Right renal pelvis (tissue), 4 donors: ENCODE measurements around the gene HOOK2. TPM values are rescaled to one million over a fixed set of nuclear protein-coding genes. Genes with fewer than 3 reads are reported as not detected.
"Not testable (repeated sequence)": the region's sequence is repeated elsewhere in the genome, so short reads cannot be mapped to it uniquely, and the experiment has no call there.

Source experiments
- DNase-seq, 4 donors: peaks; one replicate each; pipeline ENCODE4 v3.0.0-alpha.2; 2013; ENCODE audit warnings: low read depth in 4 of 4, low spot score in 3 of 4, missing footprints in 1 of 4
- polyA plus RNA-seq, 4 donors: library from polyadenylated mRNA; unstranded; fragments of 120-200 nt; gene quantifications; one replicate each; pipeline ENCODE4 v1.2.1, GENCODE V29; 2013; ENCODE audit not compliant: insufficient read length in 4 of 4

The HOOK2 gene
- polyA plus RNA-seq: 10 to 100 TPM; 39.0 to 61.9 (median 42.5) TPM

- no peak for DNase-seq
These were observed at the start of gene HOOK2 for GRCh38 chr19:12774588-12775555. Gene HOOK2, minus strand, starts transcription at chr19:12775552. Its CDS starts 103 bp downstream, at chr19:12775449.

DNA sequence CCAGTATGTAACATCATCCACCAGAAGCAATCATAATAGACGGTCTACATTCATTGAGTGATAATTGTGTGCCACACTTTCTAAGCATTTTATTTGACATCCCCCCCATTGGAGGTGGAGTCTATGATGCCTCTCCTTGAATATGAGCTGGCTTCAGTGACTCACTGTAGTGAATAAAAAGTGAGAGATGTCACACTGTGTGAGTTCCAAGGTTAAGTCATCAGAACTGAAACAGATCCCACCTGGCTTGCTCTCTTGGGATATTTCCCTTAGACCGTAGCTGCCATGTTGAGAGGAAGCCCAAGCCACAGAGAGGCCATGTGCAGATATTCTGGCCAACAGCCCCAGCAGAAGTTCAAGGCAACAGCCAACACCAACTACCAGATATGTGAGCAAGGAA is 46.4 kb upstream of the HOOK2 start:
- no peak for DNase-seq

DNA sequence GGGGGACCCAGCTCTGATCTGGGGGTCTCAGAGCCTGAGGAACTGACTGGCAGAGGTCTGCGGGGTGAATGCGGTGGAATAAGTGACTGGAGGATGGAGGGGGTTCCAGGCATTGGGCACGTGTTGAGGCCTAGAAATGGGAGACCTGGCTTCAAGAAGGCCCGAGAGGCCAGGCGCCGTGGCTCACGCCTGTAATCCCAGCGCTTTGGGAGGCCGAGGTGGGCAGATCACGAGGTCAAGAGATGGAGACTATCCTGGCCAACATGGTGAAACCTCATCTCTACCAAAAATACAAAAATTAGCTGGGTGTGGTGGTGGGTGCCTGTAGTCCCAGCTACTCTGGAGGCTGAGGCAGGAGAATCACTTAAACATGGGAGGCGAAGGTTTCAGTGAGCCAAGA is 42.5 kb upstream of the HOOK2 start:
- not testable (repeated sequence) for DNase-seq

DNA sequence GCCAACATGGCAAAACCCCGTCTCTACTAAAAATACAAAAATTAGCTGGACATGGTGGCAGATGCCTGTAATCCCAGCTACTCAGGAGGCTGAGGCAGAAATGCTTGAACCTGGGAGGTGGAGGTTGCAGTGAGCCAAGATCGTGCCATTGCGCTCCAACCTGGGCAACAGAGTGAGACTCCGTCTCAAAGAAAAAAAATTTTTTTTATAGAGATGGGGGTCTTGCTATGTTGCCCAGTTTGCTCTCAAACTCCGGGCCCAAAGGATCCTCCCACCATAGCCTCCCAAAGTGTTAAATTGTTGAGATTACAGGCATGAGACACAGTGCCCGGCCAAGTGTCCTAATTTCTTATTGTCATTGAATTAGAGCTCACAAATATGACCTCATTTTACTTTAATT is 41.8 kb upstream of the HOOK2 start:
- not testable (repeated sequence) for DNase-seq

- DNase-seq: no peak
These were observed 39.7 kb upstream of the HOOK2 start for GRCh38 chr19:12815088-12815487.

DNA sequence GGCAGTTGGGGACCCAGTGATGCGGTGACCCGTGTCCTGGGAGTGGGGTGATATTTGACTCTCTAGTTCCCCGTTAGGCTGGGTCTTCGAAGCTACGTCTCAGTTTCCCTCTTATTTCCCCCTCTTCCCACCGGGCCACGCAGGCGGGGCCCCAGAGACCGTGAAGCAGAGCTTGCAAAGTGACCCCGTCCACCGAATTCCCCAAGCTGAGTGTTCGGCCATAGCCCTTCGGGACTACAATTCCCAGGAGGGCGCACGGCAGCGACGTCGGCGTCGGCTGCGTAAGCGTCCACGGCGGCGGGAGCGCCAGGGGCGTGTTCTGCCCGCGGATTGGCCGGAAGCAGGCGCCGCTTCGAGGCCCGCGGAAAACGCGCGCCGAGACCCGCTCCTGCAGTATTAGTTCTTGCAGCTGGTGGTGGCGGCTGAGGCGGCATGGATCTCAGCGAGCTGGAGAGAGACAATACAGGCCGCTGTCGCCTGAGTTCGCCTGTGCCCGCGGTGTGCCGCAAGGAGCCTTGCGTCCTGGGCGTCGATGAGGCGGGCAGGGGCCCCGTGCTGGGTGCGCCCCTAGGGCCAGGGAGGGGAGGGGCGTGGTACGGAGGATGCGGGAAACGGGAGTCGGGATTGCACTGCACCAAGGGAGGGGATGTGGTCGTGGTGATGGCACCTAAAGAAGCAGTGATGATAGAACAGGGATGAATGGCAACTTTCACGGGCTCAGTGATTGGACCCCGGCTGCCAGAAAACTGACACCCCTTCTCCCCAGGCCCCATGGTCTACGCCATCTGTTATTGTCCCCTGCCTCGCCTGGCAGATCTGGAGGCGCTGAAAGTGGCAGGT is 31.1 kb upstream of the HOOK2 start, which contains the start of gene RNASEH2A:
TSS of gene RNASEH2A (plus strand) at position 343 of the 840 bp plus-strand sequence. CDS start at position 433, 90 bp downstream.
- DNase-seq: peak in 1 of 4 donors; percentile 82

- no peak for DNase-seq
These were observed 28.7 kb upstream of the HOOK2 start for GRCh38 chr19:12804051-12804450.

DNA sequence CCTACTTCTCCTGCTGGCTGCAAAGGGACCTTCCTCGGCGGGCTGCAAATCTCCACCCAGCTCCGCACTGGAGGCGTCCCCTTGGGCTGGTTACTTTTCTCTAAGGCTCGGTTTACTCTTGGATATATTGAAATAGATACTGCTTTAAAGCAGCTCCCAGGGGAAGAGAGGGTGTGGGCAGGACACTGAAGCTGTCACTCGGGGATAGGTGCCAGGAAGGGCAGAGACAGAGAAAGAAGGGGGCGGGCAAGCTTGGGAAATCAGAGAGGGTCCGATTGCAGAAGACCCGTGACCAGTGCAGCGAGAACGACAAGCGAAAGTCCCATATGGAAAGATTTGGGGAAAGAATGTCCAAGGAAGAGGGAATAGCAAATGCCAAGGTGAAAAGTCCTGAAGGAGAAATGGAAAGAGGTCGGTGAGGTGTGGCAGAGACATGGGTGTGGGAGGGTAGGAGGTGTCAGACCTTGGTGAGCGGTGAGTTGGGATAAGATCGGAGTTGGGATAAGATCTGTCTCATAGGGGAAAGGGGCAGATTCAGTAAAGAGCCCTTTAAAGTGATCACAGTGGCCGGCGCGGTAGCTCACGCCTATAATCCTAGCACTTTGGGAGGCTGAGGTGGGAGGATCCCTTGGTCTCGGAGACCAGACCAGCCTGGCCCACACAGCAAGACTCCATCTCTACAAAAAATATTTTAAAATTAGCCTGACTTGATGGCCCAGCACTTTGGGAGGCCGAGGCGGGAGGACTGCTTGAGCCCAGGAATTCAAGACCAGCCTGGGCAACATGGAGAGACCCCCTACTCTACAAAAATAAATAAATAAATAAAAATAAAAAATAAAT is 27.1 kb upstream of the HOOK2 start:
- no peak for DNase-seq

DNA sequence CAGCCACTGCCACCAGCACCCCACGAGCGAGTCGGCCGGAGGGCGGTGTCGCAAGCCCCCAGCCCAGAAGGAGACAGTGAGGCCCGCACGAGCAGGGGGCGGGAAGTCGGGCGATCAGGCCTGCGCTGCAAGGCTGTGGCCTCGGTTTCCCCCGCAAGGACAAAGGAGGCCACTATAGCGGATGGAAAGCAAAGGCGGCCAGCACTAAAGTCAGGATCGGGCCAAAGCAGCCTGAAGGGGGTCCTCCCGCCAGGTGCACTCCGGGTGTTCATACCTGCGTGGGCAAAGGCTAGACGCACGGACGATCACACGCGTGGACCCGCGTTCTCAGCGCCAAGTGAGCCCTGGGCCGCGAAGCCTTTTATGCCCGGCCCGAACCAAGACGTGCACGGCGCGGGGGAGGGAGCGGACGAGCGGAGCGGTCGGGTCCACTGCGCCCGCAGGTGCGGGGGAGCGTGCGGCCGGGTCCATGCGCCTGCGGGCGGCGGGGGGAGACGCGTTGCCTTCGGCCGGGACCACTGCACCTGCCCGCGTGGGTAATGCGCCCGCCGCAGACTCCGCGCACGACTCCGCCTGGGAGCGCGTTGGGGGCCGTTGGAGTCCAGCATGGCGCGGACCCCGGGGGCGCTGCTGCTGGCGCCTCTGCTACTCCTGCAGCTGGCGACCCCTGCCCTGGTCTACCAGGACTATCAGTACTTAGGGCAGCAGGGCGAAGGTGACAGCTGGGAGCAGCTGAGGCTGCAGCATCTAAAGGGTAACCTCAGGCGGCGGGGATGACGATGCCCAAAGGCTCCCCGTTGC is 26.3 kb upstream of the HOOK2 start, which contains the start of the genes PRDX2 and THSD8:
TSS of gene PRDX2 (minus strand) at position 335 of the 801 bp plus-strand sequence. CDS start 539 bp downstream, outside the sequence.
TSS of gene THSD8 (plus strand) at position 604 of the 801 bp plus-strand sequence. CDS start at position 607, 3 bp downstream.
- no peak for DNase-seq

DNA sequence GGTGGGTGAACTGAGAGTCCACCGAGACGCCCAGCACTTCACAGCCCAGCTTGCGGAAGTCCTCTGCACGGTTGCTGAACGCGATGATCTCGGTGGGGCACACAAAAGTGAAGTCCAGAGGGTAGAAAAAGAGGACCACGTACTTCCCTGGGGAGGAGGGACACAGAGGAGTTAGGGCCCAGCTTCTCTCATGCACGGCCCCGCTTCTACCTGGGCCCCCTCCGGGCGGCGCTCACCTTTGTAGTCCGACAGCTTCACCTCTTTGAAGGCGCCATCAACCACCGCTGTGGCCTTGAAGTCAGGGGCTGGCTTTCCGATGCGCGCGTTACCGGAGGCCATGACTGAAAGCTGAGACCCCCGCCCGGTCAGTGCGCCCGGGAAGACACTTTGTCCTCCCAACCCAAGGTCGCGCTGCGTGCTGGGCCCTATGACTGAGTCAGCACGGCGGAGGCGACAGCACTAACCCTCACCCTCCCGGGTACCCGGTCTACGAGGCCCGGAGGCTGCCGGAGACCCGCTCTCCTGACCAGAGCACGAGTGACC is 25.6 kb upstream of the HOOK2 start:
- no peak for DNase-seq

GRCh38 chr19:12800466-12800770 is 25.1 kb upstream of the HOOK2 start:
- no peak for DNase-seq

DNA sequence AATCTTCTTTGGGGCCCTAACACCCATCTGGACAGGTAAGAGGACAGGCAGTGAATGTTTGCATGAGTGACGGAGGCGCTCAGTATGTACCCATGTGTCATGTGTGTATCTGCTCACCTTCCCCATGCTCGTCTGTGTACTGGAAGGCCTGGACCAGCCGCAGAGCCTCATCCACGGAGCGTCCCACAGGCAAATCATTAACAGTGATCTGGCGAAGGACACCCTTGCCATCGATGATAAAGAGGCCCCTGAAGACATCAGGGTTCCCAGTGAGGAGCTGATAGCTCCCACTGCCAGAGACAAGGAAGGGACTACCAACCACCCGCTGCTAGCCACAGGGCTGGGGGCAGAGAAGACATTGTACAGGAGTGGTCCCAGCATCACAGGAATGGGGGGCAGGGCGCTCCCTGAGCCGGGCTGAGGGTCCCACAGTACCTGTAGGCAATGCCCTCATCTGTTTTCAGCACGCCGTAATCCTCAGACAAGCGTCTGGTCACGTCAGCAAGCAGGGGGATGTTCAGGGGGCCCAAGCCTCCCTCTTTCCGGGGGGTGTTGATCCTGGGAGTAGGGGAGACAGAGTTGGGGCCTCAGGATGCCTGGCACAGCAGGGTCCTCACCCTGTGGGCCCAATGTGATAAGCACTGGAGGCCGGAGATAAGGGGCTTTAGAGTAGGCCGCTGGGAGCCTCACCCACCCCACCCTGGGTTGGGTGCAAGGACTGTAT is 24.6 kb upstream of the HOOK2 start:
- DNase-seq: no peak

GRCh38 chr19:12797607-12798006 is 22.3 kb upstream of the HOOK2 start:
- not testable (repeated sequence) for DNase-seq

DNA sequence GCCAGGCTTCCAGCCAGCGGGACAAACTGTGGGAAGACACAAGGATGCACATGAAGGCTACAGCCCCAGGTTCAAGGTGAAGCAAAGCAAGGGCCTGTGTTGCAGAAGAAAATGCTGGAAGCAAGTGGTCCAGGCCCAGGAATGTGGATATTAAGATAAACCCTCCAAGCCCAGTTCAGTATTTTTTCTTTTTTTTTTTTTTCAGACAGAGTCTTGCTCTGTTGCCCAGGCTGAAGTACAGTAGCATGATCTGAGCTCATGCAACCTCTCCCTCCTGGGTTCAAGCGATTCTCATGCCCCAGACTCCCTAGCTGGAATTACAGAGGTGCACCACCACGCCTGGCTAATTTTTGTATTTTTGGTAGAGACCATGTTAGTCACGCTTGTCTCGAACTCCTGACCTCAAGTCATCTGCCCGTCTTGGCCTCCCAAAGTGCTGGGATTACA is 21.8 kb upstream of the HOOK2 start:
- no peak for DNase-seq

- DNase-seq: no peak
These were observed 21.1 kb upstream of the HOOK2 start for GRCh38 chr19:12796146-12797071.

DNA sequence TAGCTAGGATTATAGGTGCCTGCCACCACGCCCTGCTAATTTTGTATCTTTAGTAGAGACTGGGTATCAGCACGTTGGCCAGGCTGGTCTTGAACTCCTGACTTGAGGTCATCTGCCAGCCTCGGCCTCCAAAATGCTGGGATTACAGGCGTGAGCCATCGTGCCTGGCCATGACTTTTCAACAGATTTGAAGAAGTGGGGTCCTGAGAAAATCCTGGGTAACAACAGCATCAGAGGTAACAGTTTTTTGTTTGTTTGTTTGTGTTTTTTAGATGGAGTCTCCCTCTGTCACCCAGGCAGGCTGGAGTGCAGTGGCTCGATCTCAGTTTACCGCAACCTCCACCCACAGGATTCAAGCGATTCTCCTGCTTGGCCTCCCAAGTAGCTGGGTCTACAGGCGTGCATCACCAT is 19.6 kb upstream of the HOOK2 start:
- no peak for DNase-seq
